Naive B cell (primary cell): ENCODE results near the gene CDC73. TPM values are rescaled to one million over a fixed set of nuclear protein-coding genes. Genes with fewer than 3 reads are reported as not detected.
"Not testable (repeated sequence)": the region's sequence is repeated elsewhere in the genome, so short reads cannot be mapped to it uniquely, and the experiment has no call there.

Experiments
- ATAC-seq, 2 donors: fragments of 150-1000 bp; cut with Tn5 transposase; 2 replicates each; pipeline ENCODE4 v1.10.0; 2021; ENCODE audit warnings: low read depth in 2 of 2, mild to moderate bottlenecking in 2 of 2, moderate library complexity in 2 of 2
- DNase-seq: peaks from one replicate; pipeline ENCODE4 v3.0.0; 2022
- H3K27ac Mint-ChIP-seq, 6 donors: one replicate each; pipeline ENCODE4 v1.8.0; 2020 to 2022; ENCODE audit warnings: mild to moderate bottlenecking in 6 of 6, mixed read lengths in 6 of 6, moderate library complexity in 5 of 6, inconsistent platforms in 2 of 6
- H3K27me3 Mint-ChIP-seq, 3 donors: one replicate each; pipeline ENCODE4 v1.8.0; 2021 to 2022; ENCODE audit warnings: mixed read lengths in 3 of 3, mild to moderate bottlenecking in 1 of 3
- H3K36me3 Mint-ChIP-seq, 2 donors: one replicate each; pipeline ENCODE4 v1.8.0; 2020 to 2022; ENCODE audit warnings: mixed read lengths in 2 of 2, inconsistent platforms in 1 of 2, mild to moderate bottlenecking in 1 of 2
- H3K4me1 Mint-ChIP-seq, 3 donors: one replicate each; pipeline ENCODE4 v1.8.0; 2020 to 2022; ENCODE audit warnings: mixed read lengths in 3 of 3, inconsistent platforms in 1 of 3, mild to moderate bottlenecking in 1 of 3, moderate library complexity in 1 of 3
- H3K4me3 Mint-ChIP-seq, 8 donors: one replicate each; pipeline ENCODE4 v1.8.0; 2020 to 2022; ENCODE audit warnings: mild to moderate bottlenecking in 8 of 8, mixed read lengths in 8 of 8, moderate library complexity in 8 of 8, inconsistent platforms in 2 of 8
- H3K9me3 Mint-ChIP-seq, 7 donors: one replicate each; pipeline ENCODE4 v1.8.0; 2020 to 2022; ENCODE audit warnings: mixed read lengths in 7 of 7, mild to moderate bottlenecking in 5 of 7, inconsistent platforms in 2 of 7, moderate library complexity in 1 of 7
- polyA plus RNA-seq, 6 donors: library from polyadenylated mRNA; unstranded; fragments of 300-500 nt; fragmentation: Illumina TruSeq; gene quantifications; one replicate each; pipeline ENCODE4 v1.2.3, GENCODE V29; 2021; ENCODE audit warnings: low read depth in 6 of 6

Gene CDC73
- polyA plus RNA-seq, 6 donors from 2014 or later: 49.0 to 78.3 (median 62.7) TPM

GRCh38 chr1:193157360-193157759 is 35.5 kb downstream of the CDC73 start:
- Mint-ChIP-seq H3K4me1 (peaks cover 0 to 13% (median 5%) of the 10 kb centered on the region in 3 donors), H3K27ac (no peak overlapping the region), H3K4me3 (no peak overlapping the region), H3K27me3 (no peaks in the 10 kb centered on the region), H3K9me3 (no peaks in the 10 kb centered on the region), H3K36me3 (peaks cover 8 to 14% of the 10 kb centered on the region in 2 donors)
- DNase-seq (no peak), ATAC-seq (no peak)

GRCh38 chr1:193176113-193176512 is 54.3 kb downstream of the CDC73 start:
- Mint-ChIP-seq H3K27ac (no peak overlapping the region), H3K27me3 (no peaks in the 10 kb centered on the region), H3K36me3 (peaks cover 0 to 10% of the 10 kb centered on the region in 2 donors), H3K9me3 (no peaks in the 10 kb centered on the region), H3K4me3 (no peak overlapping the region), H3K4me1 (peaks cover 6 to 25% (median 24%) of the 10 kb centered on the region in 3 donors)
- no peak for DNase-seq
- ATAC-seq: no peak

- Mint-ChIP-seq H3K9me3 (no peaks in the 10 kb centered on the region), H3K4me1 (peaks cover 6 to 25% (median 20%) of the 10 kb centered on the region in 3 donors), H3K36me3 (peaks cover 0 to 10% of the 10 kb centered on the region in 2 donors), H3K27me3 (no peaks in the 10 kb centered on the region), H3K27ac (no peak overlapping the region), H3K4me3 (no peak overlapping the region)
- DNase-seq: no peak
- ATAC-seq: no peak
These were observed 55.0 kb downstream of the CDC73 start for GRCh38 chr1:193176788-193177187.

- Mint-ChIP-seq H3K27ac (no peak overlapping the region), H3K4me3 (no peak overlapping the region), H3K27me3 (no peaks in the 10 kb centered on the region), H3K4me1 (peaks cover 0 to 20% (median 18%) of the 10 kb centered on the region in 3 donors), H3K9me3 (no peaks in the 10 kb centered on the region), H3K36me3 (peaks cover 0 to 10% of the 10 kb centered on the region in 2 donors)
- ATAC-seq (no peak), DNase-seq (no peak)
These were observed 57.3 kb downstream of the CDC73 start for GRCh38 chr1:193179094-193179493.

GRCh38 chr1:193181536-193181935 is 59.7 kb downstream of the CDC73 start:
- H3K27ac Mint-ChIP-seq: no peak overlapping the region
- H3K4me3 Mint-ChIP-seq: no peak overlapping the region
- peaks cover 8 to 18% (median 16%) of the 10 kb centered on the region in 3 donors for H3K4me1 Mint-ChIP-seq
- H3K36me3 Mint-ChIP-seq: peaks cover 0 to 4% of the 10 kb centered on the region in 2 donors
- H3K9me3 Mint-ChIP-seq: no peaks in the 10 kb centered on the region
- no peaks in the 10 kb centered on the region for H3K27me3 Mint-ChIP-seq
- DNase-seq (no peak), ATAC-seq (no peak)

GRCh38 chr1:193181985-193182384 is 60.2 kb downstream of the CDC73 start:
- Mint-ChIP-seq H3K27ac (no peak overlapping the region), H3K4me1 (peaks cover 13 to 21% (median 21%) of the 10 kb centered on the region in 3 donors), H3K9me3 (no peaks in the 10 kb centered on the region), H3K36me3 (peaks cover 0 to 4% of the 10 kb centered on the region in 2 donors), H3K4me3 (no peak overlapping the region), H3K27me3 (no peaks in the 10 kb centered on the region)
- ATAC-seq (no peak), DNase-seq (no peak)

- DNase-seq (peak; percentile 34), ATAC-seq (peak; percentile 40 to 51)
- no peaks in the 10 kb centered on the region for H3K27me3 Mint-ChIP-seq
- no peaks in the 10 kb centered on the region for H3K36me3 Mint-ChIP-seq
- H3K4me1 Mint-ChIP-seq: peaks cover 16 to 20% (median 18%) of the 10 kb centered on the region in 3 donors
- no peak overlapping the region for H3K4me3 Mint-ChIP-seq
- no peaks in the 10 kb centered on the region for H3K9me3 Mint-ChIP-seq
- H3K27ac Mint-ChIP-seq: no peak overlapping the region
These were observed 61.3 kb downstream of the CDC73 start for GRCh38 chr1:193183019-193183627.

- Mint-ChIP-seq H3K36me3 (no peaks in the 10 kb centered on the region), H3K4me1 (peaks cover 19 to 29% (median 20%) of the 10 kb centered on the region in 3 donors), H3K27me3 (no peaks in the 10 kb centered on the region), H3K4me3 (no peak overlapping the region), H3K27ac (peak overlapping the region in 3 of 6 donors; percentile 1 to 34 (median 5)), H3K9me3 (no peaks in the 10 kb centered on the region)
- DNase-seq (no peak), ATAC-seq (no peak)
These were observed 62.9 kb downstream of the CDC73 start for GRCh38 chr1:193184776-193185175.

GRCh38 chr1:193185211-193185610 is 63.4 kb downstream of the CDC73 start:
- no peaks in the 10 kb centered on the region for H3K27me3 Mint-ChIP-seq
- no peaks in the 10 kb centered on the region for H3K9me3 Mint-ChIP-seq
- peak overlapping the region in 2 of 6 donors; percentile 24 to 34 for H3K27ac Mint-ChIP-seq
- H3K36me3 Mint-ChIP-seq: no peaks in the 10 kb centered on the region
- no peak for ATAC-seq
- H3K4me1 Mint-ChIP-seq: peaks cover 22 to 33% (median 24%) of the 10 kb centered on the region in 3 donors
- H3K4me3 Mint-ChIP-seq: no peak overlapping the region
- DNase-seq: no peak

GRCh38 chr1:193185901-193186731 is 64.3 kb downstream of the CDC73 start, which contains the start of gene B3GALT2:
TSS of gene B3GALT2 (minus strand) at chr1:193186613. CDS start at chr1:193181562, 5,051 bp downstream.
- H3K27me3 Mint-ChIP-seq: no peaks in the 10 kb centered on the region

GRCh38 chr1:193187114-193187513 is 65.3 kb downstream of the CDC73 start:
- ATAC-seq: no peak
- Mint-ChIP-seq H3K9me3 (peaks cover 0 to 3% (median 2%) of the 10 kb centered on the region in 7 donors), H3K27ac (peak overlapping the region in 2 of 6 donors; percentile 7 to 24), H3K36me3 (peaks cover 0 to under 1% of the 10 kb centered on the region in 2 donors), H3K4me1 (peaks cover 27 to 39% (median 31%) of the 10 kb centered on the region in 3 donors), H3K4me3 (no peak overlapping the region), H3K27me3 (no peaks in the 10 kb centered on the region)
- DNase-seq: no peak

More at GRCh38 chr1:193185901-193186731, 64.3 kb downstream of the CDC73 start, which contains the start of gene B3GALT2:
- Mint-ChIP-seq H3K4me3 (no peak within 1 kb of the TSS), H3K27ac (peak within 1 kb of the TSS in 4 of 6 donors; percentile 24 to 88 (median 45)), H3K9me3 (no peaks in the 10 kb centered on the region), H3K4me1 (peaks cover 27 to 39% (median 31%) of the 10 kb centered on the region in 3 donors), H3K36me3 (no peaks in the 10 kb centered on the region)
- ATAC-seq (peak; percentile 69 to 75), DNase-seq (no peak)

- not testable (repeated sequence) for ATAC-seq, H3K4me3 Mint-ChIP-seq, DNase-seq, H3K27ac Mint-ChIP-seq, H3K36me3 Mint-ChIP-seq, H3K27me3 Mint-ChIP-seq
- Mint-ChIP-seq H3K4me1 (peaks cover 28 to 45% (median 31%) of the 10 kb centered on the region in 3 donors), H3K9me3 (peaks cover 0 to 12% (median 10%) of the 10 kb centered on the region in 7 donors)
These were observed 67.1 kb downstream of the CDC73 start for GRCh38 chr1:193188915-193189314.

- DNase-seq: no peak
- Mint-ChIP-seq H3K4me3 (no peak overlapping the region), H3K27ac (peak overlapping the region in 1 of 6 donors; percentile 91), H3K4me1 (peaks cover 28 to 49% (median 31%) of the 10 kb centered on the region in 3 donors), H3K9me3 (peaks cover 0 to 12% (median 10%) of the 10 kb centered on the region in 7 donors), H3K36me3 (peaks cover 0 to 9% of the 10 kb centered on the region in 2 donors), H3K27me3 (no peaks in the 10 kb centered on the region)
- no peak for ATAC-seq
These were observed 67.7 kb downstream of the CDC73 start for GRCh38 chr1:193189442-193190095.
